GM23338 (cell line): ENCODE results near the gene SYNE3. TPM values are rescaled to one million over a fixed set of nuclear protein-coding genes. Genes with fewer than 3 reads are reported as not detected.

Experiments used
- ATAC-seq: fragments of 200-7000 bp; cut with Tn5 transposase; 3 replicates; pipeline ENCODE4 v1.9.1; 2020
- DNase-seq: peaks from one replicate; pipeline ENCODE4 v3.0.0-alpha.2; 2015; ENCODE audit warnings: low spot score
- H2AFZ ChIP-seq: fragments of 200-600 bp; sonication (generic); 2 replicates; pipeline ENCODE4 v1.8.0; 2016; ENCODE audit warnings: antibody characterized with exemption, mild to moderate bottlenecking, moderate library complexity
- H3F3A ChIP-seq: fragments of 200-600 bp; sonication (generic); replicated peaks from 2 replicates; pipeline ENCODE4 v1.8.0; 2017; ENCODE audit warnings: antibody characterized with exemption, mixed run types, low read depth
- H3K27ac ChIP-seq: fragments of 200-600 bp; sonication (generic); 2 replicates; pipeline ENCODE4 v1.6.1; 2016; ENCODE audit warnings: low read depth
- H3K27me3 ChIP-seq: fragments of 200-600 bp; sonication (generic); 2 replicates; pipeline ENCODE4 v1.8.0; 2016; ENCODE audit warnings: mild to moderate bottlenecking, mixed run types, moderate library complexity; ENCODE audit not compliant: insufficient read depth
- H3K36me3 ChIP-seq: fragments of 200-600 bp; sonication (generic); 2 replicates; pipeline ENCODE4 v1.8.0; 2016; ENCODE audit warnings: mild to moderate bottlenecking; ENCODE audit not compliant: insufficient read depth
- H3K4me1 ChIP-seq: fragments of 200-600 bp; sonication (generic); 2 replicates; pipeline ENCODE4 v1.8.0; 2016; ENCODE audit warnings: mild to moderate bottlenecking, moderate library complexity; ENCODE audit not compliant: insufficient read depth
- H3K4me2 ChIP-seq: fragments of 200-600 bp; sonication (generic); 2 replicates; pipeline ENCODE4 v1.7.1; 2017; ENCODE audit warnings: mixed run types
- H3K4me3 ChIP-seq: fragments of 200-600 bp; sonication (generic); 2 replicates; pipeline ENCODE4 v1.6.1; 2016; ENCODE audit warnings: mixed run types
- H3K79me2 ChIP-seq: fragments of 200-600 bp; sonication (generic); replicated peaks from 2 replicates; pipeline ENCODE4 v1.8.0; 2017; ENCODE audit warnings: mild to moderate bottlenecking; ENCODE audit not compliant: insufficient read depth
- H3K9me2 ChIP-seq: fragments of 200-600 bp; sonication (generic); 2 replicates; pipeline ENCODE4 v1.8.0; 2017; ENCODE audit not compliant: insufficient read depth
- H4K20me1 ChIP-seq: fragments of 200-600 bp; sonication (generic); replicated peaks from 2 replicates; pipeline ENCODE4 v1.8.0; 2017; ENCODE audit warnings: mild to moderate bottlenecking; ENCODE audit not compliant: insufficient read depth
- H3K27ac Mint-ChIP-seq: 2 replicates; pipeline ENCODE4 v1.8.0; 2020; ENCODE audit warnings: inconsistent platforms, mild to moderate bottlenecking, moderate library complexity, mixed read lengths
- H3K27me3 Mint-ChIP-seq: 3 replicates; pipeline ENCODE4 v1.8.0; 2022; ENCODE audit warnings: low read depth, mild to moderate bottlenecking, moderate library complexity, mixed read lengths, inconsistent platforms; ENCODE audit not compliant: insufficient read depth, poor library complexity
- H3K36me3 Mint-ChIP-seq: 3 replicates; pipeline ENCODE4 v1.8.0; 2021; ENCODE audit warnings: low read depth, mild to moderate bottlenecking, inconsistent platforms, moderate library complexity, mixed read lengths
- H3K4me1 Mint-ChIP-seq: 3 replicates; pipeline ENCODE4 v1.8.0; 2020; ENCODE audit warnings: mild to moderate bottlenecking, inconsistent platforms, mixed read lengths
- H3K4me3 Mint-ChIP-seq: 3 replicates; pipeline ENCODE4 v1.8.0; 2021; ENCODE audit warnings: moderate library complexity, mild to moderate bottlenecking, inconsistent platforms, mixed read lengths
- H3K9me3 Mint-ChIP-seq: 3 replicates; pipeline ENCODE4 v1.8.0; 2020; ENCODE audit warnings: moderate library complexity, mild to moderate bottlenecking, inconsistent platforms, mixed read lengths
- CREB1 ChIP-seq: fragments of 250-450 bp; sonication (Bioruptor Pico); IDR thresholded peaks from 2 replicates; pipeline ENCODE4 v1.5.0; 2020; ENCODE audit warnings: low read depth, mild to moderate bottlenecking, moderate library complexity
- CTCF ChIP-seq, 2 experiments: fragments of 200-600 bp in 1 of 2; sonication (generic) in 1 of 2; conservative IDR thresholded peaks; 2 replicates each; pipeline versions ENCODE4 v1.5.1 to v1.6.1; 2016 to 2017; ENCODE audit warnings: antibody characterized with exemption in 2 of 2, low read depth in 2 of 2, mild to moderate bottlenecking in 2 of 2, moderate library complexity in 1 of 2
- EZH2 ChIP-seq: fragments of 200-600 bp; sonication (generic); IDR thresholded peaks from one replicate; pipeline ENCODE4 v1.8.0; 2017; ENCODE audit warnings: antibody characterized with exemption, mild to moderate bottlenecking, low read depth; ENCODE audit not compliant: unreplicated experiment
- EZH2phosphoT487 ChIP-seq: fragments of 200-600 bp; sonication (generic); IDR thresholded peaks from one replicate; pipeline ENCODE4 v1.8.1; 2018; ENCODE audit warnings: antibody characterized with exemption; ENCODE audit not compliant: unreplicated experiment
- POLR2AphosphoS5 ChIP-seq: IDR thresholded peaks from 2 replicates; pipeline ENCODE4 v1.6.1; 2016; ENCODE audit warnings: antibody characterized with exemption, low read depth
- ZNF331 ChIP-seq: fragments of 250-450 bp; sonication (Bioruptor Pico); IDR thresholded peaks from 2 replicates; pipeline ENCODE4 v1.5.0; 2020; ENCODE audit warnings: low read depth, mild to moderate bottlenecking, moderate library complexity
- polyA plus RNA-seq: library from polyadenylated mRNA; unstranded; fragments of >200 nt; fragmentation: Nextera tagmentation; extraction: Ambion mirVana; gene quantifications from 2 replicates; pipeline ENCODE4 v1.2.1, GENCODE V29; 2016
- total RNA-seq: library from RNA; depleted of rRNA; stranded (reverse); fragments of >200 nt; shearing (Covaris generic); gene quantifications from 2 replicates; pipeline ENCODE4 v1.2.3, GENCODE V29; 2014
- TF ChIP-seq, protein P1 (sequence below): fragments of 250-450 bp; sonication (Bioruptor Pico); IDR thresholded peaks from 2 replicates; pipeline ENCODE4 v1.5.0; 2020; ENCODE audit warnings: mild to moderate bottlenecking, moderate library complexity

Gene SYNE3
- total and polyA plus RNA-seq, 2 experiments from 2014 or later = 0.02 to 0.03 TPM

DNA sequence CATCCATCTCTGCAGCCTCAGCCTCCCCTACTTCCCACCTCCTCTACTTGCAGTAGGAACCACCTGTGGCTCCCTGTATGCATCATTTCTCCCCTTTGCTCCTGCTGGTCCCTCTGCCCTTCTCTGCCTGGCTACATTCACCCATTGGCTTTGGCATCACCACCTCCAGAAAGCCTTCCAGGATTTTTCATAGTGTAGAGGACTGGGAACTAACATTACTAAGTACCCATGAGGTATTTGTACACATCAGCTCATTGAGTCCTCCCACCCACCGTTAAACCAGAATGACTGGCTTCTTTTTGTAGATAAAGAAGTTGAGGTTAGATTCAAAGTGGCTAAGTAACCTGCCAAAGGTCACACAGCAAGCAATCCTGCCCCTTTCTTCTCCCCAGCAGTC lies 17.1 kb downstream of the SYNE3 start:
- Mint-ChIP-seq H3K4me3 (no peak overlapping the region), H3K4me1 (no peaks in the 10 kb centered on the region), H3K27me3 (peaks cover 2% of the 10 kb centered on the region), H3K9me3 (no peaks in the 10 kb centered on the region), H3K27ac (no peak overlapping the region), H3K36me3 (no peaks in the 10 kb centered on the region)
- Histone ChIP-seq H3K36me3 (no peaks in the 10 kb centered on the region), H3F3A (no peaks in the 10 kb centered on the region), H4K20me1 (no peaks in the 10 kb centered on the region), H3K27me3 (no peaks in the 10 kb centered on the region), H3K4me2 (no peak overlapping the region), H3K79me2 (no peaks in the 10 kb centered on the region), H3K4me3 (no peak overlapping the region), H3K9me2 (no peaks in the 10 kb centered on the region), H2AFZ (no peak overlapping the region), H3K27ac (no peak overlapping the region), H3K4me1 (no peaks in the 10 kb centered on the region)
- no peak for ATAC-seq
- TF ChIP-seq EZH2 = no peak
- TF ChIP-seq CREB1 (CRISPR knock-in tag) = no peak
- no peak for TF ChIP-seq CTCF (conservative IDR thresholded peaks at IDR 0.05; ENCODE audit: low read depth in 2 of 2)
- DNase-seq = no peak

DNA sequence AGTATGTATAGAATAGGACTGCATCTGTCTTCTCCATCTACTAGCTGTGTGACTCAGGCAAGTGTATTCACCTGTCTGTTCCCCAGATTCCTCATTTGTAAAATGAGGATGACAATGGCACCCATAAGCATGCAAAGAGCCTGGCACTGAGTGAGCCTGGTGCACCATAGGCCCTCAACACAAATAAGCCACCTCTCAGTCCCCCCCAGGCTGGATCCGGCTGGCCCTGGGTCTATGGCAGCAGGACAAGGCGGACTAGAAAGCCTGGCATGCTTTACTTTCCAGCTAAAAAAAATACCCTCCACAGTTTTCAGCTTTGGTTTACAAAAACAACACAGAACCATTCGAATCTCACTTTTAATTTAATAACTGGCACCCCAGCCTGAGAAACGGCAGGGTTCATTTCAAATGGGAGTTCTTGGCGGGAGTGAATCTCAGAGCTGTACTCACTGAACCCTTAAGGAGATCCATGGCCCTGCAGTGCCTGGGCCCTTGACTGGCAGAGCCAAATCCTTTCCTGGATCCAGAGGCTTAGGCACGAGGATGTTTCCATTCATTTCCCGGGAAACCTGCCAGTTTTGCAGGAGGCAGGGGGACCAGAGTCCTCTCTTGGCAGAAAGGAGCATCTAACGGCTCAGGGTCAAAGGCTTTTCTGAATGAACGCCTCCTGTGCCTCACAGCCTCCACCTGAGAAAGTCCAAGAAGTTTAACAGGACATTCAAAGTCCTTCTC lies 17.7 kb downstream of the SYNE3 start:
- Histone ChIP-seq H2AFZ (no peak overlapping the region), H4K20me1 (no peaks in the 10 kb centered on the region), H3K36me3 (no peaks in the 10 kb centered on the region), H3K4me2 (no peak overlapping the region), H3K9me2 (no peaks in the 10 kb centered on the region), H3F3A (no peaks in the 10 kb centered on the region), H3K27ac (no peak overlapping the region), H3K79me2 (no peaks in the 10 kb centered on the region), H3K4me3 (no peak overlapping the region), H3K27me3 (no peaks in the 10 kb centered on the region), H3K4me1 (no peaks in the 10 kb centered on the region)
- Mint-ChIP-seq H3K27ac (no peak overlapping the region), H3K9me3 (no peaks in the 10 kb centered on the region), H3K4me1 (no peaks in the 10 kb centered on the region), H3K27me3 (peaks cover 2% of the 10 kb centered on the region), H3K4me3 (no peak overlapping the region), H3K36me3 (no peaks in the 10 kb centered on the region)
- TF ChIP-seq EZH2phosphoT487 = no peak
- TF ChIP-seq POLR2AphosphoS5 = no peak
- no peak for TF ChIP-seq ZNF331
- TF ChIP-seq, protein P1, sequence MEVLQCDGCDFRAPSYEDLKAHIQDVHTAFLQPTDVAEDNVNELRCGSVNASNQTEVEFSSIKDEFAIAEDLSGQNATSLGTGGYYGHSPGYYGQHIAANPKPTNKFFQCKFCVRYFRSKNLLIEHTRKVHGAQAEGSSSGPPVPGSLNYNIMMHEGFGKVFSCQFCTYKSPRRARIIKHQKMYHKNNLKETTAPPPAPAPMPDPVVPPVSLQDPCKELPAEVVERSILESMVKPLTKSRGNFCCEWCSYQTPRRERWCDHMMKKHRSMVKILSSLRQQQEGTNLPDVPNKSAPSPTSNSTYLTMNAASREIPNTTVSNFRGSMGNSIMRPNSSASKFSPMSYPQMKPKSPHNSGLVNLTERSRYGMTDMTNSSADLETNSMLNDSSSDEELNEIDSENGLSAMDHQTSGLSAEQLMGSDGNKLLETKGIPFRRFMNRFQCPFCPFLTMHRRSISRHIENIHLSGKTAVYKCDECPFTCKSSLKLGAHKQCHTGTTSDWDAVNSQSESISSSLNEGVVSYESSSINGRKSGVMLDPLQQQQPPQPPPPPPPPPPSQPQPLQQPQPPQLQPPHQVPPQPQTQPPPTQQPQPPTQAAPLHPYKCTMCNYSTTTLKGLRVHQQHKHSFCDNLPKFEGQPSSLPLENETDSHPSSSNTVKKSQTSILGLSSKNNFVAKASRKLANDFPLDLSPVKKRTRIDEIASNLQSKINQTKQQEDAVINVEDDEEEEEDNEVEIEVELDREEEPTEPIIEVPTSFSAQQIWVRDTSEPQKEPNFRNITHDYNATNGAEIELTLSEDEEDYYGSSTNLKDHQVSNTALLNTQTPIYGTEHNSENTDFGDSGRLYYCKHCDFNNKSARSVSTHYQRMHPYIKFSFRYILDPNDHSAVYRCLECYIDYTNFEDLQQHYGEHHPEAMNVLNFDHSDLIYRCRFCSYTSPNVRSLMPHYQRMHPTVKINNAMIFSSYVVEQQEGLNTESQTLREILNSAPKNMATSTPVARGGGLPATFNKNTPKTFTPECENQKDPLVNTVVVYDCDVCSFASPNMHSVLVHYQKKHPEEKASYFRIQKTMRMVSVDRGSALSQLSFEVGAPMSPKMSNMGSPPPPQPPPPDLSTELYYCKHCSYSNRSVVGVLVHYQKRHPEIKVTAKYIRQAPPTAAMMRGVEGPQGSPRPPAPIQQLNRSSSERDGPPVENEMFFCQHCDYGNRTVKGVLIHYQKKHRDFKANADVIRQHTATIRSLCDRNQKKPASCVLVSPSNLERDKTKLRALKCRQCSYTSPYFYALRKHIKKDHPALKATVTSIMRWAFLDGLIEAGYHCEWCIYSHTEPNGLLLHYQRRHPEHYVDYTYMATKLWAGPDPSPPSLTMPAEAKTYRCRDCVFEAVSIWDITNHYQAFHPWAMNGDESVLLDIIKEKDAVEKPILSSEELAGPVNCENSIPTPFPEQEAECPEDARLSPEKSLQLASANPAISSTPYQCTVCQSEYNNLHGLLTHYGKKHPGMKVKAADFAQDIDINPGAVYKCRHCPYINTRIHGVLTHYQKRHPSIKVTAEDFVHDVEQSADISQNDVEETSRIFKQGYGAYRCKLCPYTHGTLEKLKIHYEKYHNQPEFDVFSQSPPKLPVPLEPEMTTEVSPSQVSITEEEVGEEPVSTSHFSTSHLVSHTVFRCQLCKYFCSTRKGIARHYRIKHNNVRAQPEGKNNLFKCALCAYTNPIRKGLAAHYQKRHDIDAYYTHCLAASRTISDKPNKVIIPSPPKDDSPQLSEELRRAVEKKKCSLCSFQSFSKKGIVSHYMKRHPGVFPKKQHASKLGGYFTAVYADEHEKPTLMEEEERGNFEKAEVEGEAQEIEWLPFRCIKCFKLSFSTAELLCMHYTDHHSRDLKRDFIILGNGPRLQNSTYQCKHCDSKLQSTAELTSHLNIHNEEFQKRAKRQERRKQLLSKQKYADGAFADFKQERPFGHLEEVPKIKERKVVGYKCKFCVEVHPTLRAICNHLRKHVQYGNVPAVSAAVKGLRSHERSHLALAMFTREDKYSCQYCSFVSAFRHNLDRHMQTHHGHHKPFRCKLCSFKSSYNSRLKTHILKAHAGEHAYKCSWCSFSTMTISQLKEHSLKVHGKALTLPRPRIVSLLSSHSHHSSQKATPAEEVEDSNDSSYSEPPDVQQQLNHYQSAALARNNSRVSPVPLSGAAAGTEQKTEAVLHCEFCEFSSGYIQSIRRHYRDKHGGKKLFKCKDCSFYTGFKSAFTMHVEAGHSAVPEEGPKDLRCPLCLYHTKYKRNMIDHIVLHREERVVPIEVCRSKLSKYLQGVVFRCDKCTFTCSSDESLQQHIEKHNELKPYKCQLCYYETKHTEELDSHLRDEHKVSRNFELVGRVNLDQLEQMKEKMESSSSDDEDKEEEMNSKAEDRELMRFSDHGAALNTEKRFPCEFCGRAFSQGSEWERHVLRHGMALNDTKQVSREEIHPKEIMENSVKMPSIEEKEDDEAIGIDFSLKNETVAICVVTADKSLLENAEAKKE (CRISPR knock-in tag) = no peak
- DNase-seq = no peak
- no peak for ATAC-seq
